Panc1 (cell line): ENCODE data around the gene CXCR6. TPM values are rescaled to one million over a fixed set of nuclear protein-coding genes. Genes with fewer than 3 reads are reported as not detected.

Experiments used
- ATAC-seq: fragments of 200-7000 bp; cut with Tn5 transposase; 2 replicates; pipeline ENCODE4 v1.9.1; 2020; ENCODE audit warnings: mild to moderate bottlenecking, moderate library complexity
- BruUV-seq: library from RNA; stranded (reverse); fragments of 400-500 nt; replicated peaks from 2 replicates; lab custom pipeline; 2021; lab: Mats Ljungman, UMichigan
- CTCF ChIA-PET: fragments of 300-600 bp; sonication (Branson Sonifier 250); formaldehyde crosslinking; loops from one replicate; lab custom pipeline; 2022; ENCODE audit warnings: antibody characterized with exemption; lab: Charles Lee
- POLR2A ChIA-PET: fragments of 300-600 bp; sonication (Branson Sonifier 250); formaldehyde crosslinking; loops from one replicate; lab custom pipeline; 2022; ENCODE audit warnings: antibody characterized with exemption; lab: Charles Lee
- DNase-seq: peaks from one replicate; pipeline ENCODE4 v3.0.0-alpha.2; 2010; ENCODE audit warnings: low read depth, low spot score
- H3K27ac ChIP-seq: 2 replicates; pipeline ENCODE4 v1.5.1; 2011; ENCODE audit warnings: mild to moderate bottlenecking, low read length, inconsistent platforms
- H3K27me3 ChIP-seq: fragments of 200-500 bp; sonication (Bioruptor generic); 2 replicates; pipeline ENCODE4 v1.6.0; 2014; ENCODE audit warnings: low read length, inconsistent platforms; ENCODE audit not compliant: control insufficient read depth, insufficient read depth
- H3K36me3 ChIP-seq: fragments of 200-500 bp; sonication (Bioruptor generic); 2 replicates; pipeline ENCODE4 v1.5.1; 2014; ENCODE audit warnings: inconsistent platforms, mild to moderate bottlenecking, low read length, moderate library complexity; ENCODE audit not compliant: control insufficient read depth, insufficient read depth
- H3K4me1 ChIP-seq: 2 replicates; pipeline ENCODE4 v1.5.1; 2011; ENCODE audit warnings: inconsistent platforms, mild to moderate bottlenecking, low read length, moderate library complexity; ENCODE audit not compliant: control insufficient read depth, insufficient read depth
- H3K4me3 ChIP-seq, 2 experiments: 2 replicates each; pipeline ENCODE4 v1.5.1; 2011 to 2012; ENCODE audit warnings: low read depth in 2 of 2, low read length in 2 of 2, mild to moderate bottlenecking in 2 of 2, inconsistent platforms in 1 of 2, moderate library complexity in 1 of 2
- H3K9me3 ChIP-seq: fragments of 200-500 bp; sonication (Bioruptor generic); 2 replicates; pipeline ENCODE4 v1.5.1; 2014; ENCODE audit warnings: low read depth, mild to moderate bottlenecking, inconsistent platforms, low read length, moderate library complexity; ENCODE audit not compliant: control insufficient read depth, insufficient read depth
- POLR2AphosphoS5 ChIP-seq: IDR thresholded peaks from 2 replicates; pipeline ENCODE4 v1.6.1; 2012; ENCODE audit warnings: mild to moderate bottlenecking, low read depth, low read length, moderate library complexity
- SIN3A ChIP-seq: IDR thresholded peaks from 2 replicates; pipeline ENCODE4 v1.6.1; 2012; ENCODE audit warnings: low read depth, mild to moderate bottlenecking, low read length, moderate library complexity, borderline replicate concordance; ENCODE audit not compliant: insufficient read depth
- TCF7L2 ChIP-seq: IDR thresholded peaks from 2 replicates; pipeline ENCODE4 v1.6.1; 2011; ENCODE audit warnings: mild to moderate bottlenecking, low read depth, low read length, inconsistent platforms
- in situ Hi-C: cut with HindIII; loops from 2 replicates; pipeline ENCODE4 v1.10.0; 2016; ENCODE audit warnings: low sequenced_read_pairs, low pct_unique_long_range_greater_than_20kb
- intact Hi-C: fragments of 100-400 bp; cut with micrococcal nuclease; formaldehyde crosslinking; loops from one replicate; pipeline ENCODE4 v1.10.0; 2022; ENCODE audit not compliant: unreplicated experiment
- total RNA-seq: library from RNA; stranded (reverse); gene quantifications from one replicate; pipeline ENCODE4 v1.2.1, GENCODE V29; 2021; ENCODE audit not compliant: unreplicated experiment
- TF ChIP-seq, protein P1 (sequence below): fragments of 450-650 bp; IDR thresholded peaks from 2 replicates; pipeline ENCODE4 v1.5.1; 2017; ENCODE audit warnings: mild to moderate bottlenecking
- TF ChIP-seq, protein P2 (sequence below), 2 experiments: IDR thresholded peaks; 2 replicates each; pipeline ENCODE4 v1.6.1; 2011 to 2012; ENCODE audit warnings: low read depth in 2 of 2, control low read depth in 1 of 2, low read length in 1 of 2, mild to moderate bottlenecking in 1 of 2, moderate library complexity in 1 of 2; ENCODE audit not compliant: insufficient read depth in 1 of 2

Gene CXCR6
- total RNA-seq, 1 experiment from 2014 or later = not detected

DNA sequence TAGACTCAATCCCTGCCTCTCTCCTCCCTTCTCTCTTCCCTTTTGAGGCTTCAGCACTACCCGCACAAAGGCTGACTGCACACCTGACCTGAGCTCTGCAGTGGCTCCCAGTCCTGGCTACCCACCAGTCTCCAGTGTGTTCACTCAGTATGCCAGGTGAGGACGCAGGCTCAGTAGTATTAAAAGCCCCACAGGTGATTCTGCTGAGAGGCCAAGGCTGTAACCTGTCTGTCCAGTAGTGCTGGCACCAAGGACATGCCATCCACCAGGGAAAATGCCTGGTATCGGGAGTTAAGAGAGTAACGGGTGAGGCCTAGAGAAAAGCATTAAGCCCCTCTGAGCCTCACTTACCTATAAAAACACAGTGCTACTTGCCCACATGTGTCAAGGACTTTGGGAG, 31.4 kb downstream of the CXCR6 start:
- BruUV-seq = no TSS peak
- ATAC-seq (no peak), DNase-seq (no peak)
- ChIA-PET POLR2A (no interaction called here), CTCF (no interaction called here)
- Histone ChIP-seq H3K4me1 (no peaks in the 10 kb centered on the region), H3K27me3 (no peaks in the 10 kb centered on the region), H3K9me3 (no peaks in the 10 kb centered on the region), H3K36me3 (no peaks in the 10 kb centered on the region), H3K4me3 (no peak overlapping the region), H3K27ac (no peak overlapping the region)
- in situ Hi-C loops = no loop called here
- intact Hi-C loops = no loop called here
- TF ChIP-seq, protein P1, sequence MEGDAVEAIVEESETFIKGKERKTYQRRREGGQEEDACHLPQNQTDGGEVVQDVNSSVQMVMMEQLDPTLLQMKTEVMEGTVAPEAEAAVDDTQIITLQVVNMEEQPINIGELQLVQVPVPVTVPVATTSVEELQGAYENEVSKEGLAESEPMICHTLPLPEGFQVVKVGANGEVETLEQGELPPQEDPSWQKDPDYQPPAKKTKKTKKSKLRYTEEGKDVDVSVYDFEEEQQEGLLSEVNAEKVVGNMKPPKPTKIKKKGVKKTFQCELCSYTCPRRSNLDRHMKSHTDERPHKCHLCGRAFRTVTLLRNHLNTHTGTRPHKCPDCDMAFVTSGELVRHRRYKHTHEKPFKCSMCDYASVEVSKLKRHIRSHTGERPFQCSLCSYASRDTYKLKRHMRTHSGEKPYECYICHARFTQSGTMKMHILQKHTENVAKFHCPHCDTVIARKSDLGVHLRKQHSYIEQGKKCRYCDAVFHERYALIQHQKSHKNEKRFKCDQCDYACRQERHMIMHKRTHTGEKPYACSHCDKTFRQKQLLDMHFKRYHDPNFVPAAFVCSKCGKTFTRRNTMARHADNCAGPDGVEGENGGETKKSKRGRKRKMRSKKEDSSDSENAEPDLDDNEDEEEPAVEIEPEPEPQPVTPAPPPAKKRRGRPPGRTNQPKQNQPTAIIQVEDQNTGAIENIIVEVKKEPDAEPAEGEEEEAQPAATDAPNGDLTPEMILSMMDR = no peak
- TF ChIP-seq, protein P2, sequence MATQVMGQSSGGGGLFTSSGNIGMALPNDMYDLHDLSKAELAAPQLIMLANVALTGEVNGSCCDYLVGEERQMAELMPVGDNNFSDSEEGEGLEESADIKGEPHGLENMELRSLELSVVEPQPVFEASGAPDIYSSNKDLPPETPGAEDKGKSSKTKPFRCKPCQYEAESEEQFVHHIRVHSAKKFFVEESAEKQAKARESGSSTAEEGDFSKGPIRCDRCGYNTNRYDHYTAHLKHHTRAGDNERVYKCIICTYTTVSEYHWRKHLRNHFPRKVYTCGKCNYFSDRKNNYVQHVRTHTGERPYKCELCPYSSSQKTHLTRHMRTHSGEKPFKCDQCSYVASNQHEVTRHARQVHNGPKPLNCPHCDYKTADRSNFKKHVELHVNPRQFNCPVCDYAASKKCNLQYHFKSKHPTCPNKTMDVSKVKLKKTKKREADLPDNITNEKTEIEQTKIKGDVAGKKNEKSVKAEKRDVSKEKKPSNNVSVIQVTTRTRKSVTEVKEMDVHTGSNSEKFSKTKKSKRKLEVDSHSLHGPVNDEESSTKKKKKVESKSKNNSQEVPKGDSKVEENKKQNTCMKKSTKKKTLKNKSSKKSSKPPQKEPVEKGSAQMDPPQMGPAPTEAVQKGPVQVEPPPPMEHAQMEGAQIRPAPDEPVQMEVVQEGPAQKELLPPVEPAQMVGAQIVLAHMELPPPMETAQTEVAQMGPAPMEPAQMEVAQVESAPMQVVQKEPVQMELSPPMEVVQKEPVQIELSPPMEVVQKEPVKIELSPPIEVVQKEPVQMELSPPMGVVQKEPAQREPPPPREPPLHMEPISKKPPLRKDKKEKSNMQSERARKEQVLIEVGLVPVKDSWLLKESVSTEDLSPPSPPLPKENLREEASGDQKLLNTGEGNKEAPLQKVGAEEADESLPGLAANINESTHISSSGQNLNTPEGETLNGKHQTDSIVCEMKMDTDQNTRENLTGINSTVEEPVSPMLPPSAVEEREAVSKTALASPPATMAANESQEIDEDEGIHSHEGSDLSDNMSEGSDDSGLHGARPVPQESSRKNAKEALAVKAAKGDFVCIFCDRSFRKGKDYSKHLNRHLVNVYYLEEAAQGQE (IDR thresholded peaks at IDR 0.05; ENCODE audit: insufficient read depth in 1 of 2, low read depth in 2 of 2, low read length in 1 of 2) = no peak
- TF ChIP-seq POLR2AphosphoS5 = no peak

DNA sequence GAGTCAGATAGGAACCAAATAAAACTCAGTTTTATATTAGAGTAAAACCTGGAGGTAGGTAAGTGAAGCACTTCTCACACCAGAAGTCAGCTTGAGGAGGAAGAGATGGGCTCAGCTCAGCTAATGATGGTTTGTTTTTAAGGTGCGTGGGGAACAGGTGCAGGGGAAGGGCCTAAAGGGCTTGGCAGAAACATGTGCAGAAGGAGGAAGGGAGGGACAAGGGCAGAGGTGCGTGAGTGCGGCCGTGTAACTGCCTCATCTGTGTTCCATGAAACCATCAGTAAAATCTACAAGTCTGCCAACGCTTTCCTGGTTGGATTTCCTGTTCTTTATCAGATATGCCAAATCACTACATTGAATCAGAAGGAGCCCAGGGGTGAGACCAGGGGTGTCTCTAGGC, 32.4 kb downstream of the CXCR6 start:
- no peak for DNase-seq
- ATAC-seq = no peak
- no peak overlapping the region for H3K4me3 ChIP-seq
- BruUV-seq = no TSS peak
- in situ Hi-C loops = no loop called here
- no peak overlapping the region for H3K27ac ChIP-seq
- no peaks in the 10 kb centered on the region for H3K27me3 ChIP-seq
- intact Hi-C loops = no loop called here
- H3K4me1 ChIP-seq = no peaks in the 10 kb centered on the region
- TF ChIP-seq, protein P1 = no peak
- TF ChIP-seq, protein P2 (IDR thresholded peaks at IDR 0.05; ENCODE audit: insufficient read depth in 1 of 2, low read depth in 2 of 2, low read length in 1 of 2) = no peak
- TF ChIP-seq SIN3A (no peak), POLR2AphosphoS5 (no peak), TCF7L2 (no peak)
- POLR2A ChIA-PET = no interaction called here
- H3K9me3 ChIP-seq = no peaks in the 10 kb centered on the region
- no peaks in the 10 kb centered on the region for H3K36me3 ChIP-seq
- CTCF ChIA-PET = no interaction called here
